Measurements from ENCODE around the gene MGA.

The MGA gene

GRCh38 chr15:41777421-41777973 lies 117.3 kb downstream of the MGA start:
- peaks cover 80% of the 10 kb centered on the region for H3K4me1 Mint-ChIP-seq (ENCODE audit: low read depth)
- peaks cover 12% of the 10 kb centered on the region for H3K36me3 Mint-ChIP-seq (ENCODE audit: low read depth)
- H3K9me3 Mint-ChIP-seq = no peaks in the 10 kb centered on the region
- H3K27ac Mint-ChIP-seq = no peak overlapping the region
- no peaks in the 10 kb centered on the region for H3K27me3 Mint-ChIP-seq
- no peak overlapping the region for H3K4me3 Mint-ChIP-seq

DNA sequence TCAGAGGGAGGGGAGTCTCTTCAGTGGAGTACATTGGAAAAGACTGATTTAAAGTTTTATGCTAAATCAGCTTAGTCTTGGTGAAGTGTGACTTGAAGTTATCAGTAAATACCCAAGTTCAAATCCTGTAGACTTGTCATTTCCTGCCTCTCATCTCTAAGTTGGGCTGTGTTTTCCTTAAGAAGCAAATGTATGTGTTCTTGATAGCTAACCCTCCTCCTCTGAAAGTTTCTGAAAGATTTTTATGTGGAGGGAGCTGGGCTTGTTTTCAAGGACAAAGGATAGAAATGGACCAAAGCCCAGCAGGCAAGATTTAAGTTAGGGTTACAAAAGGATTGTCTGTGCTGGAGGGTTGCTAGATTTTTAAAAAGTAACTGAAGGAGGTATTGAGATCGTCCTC lies 118.3 kb downstream of the MGA start:
- H3K4me3 Mint-ChIP-seq = no peak overlapping the region
- peaks cover 78% of the 10 kb centered on the region for H3K4me1 Mint-ChIP-seq (ENCODE audit: low read depth)
- H3K27ac Mint-ChIP-seq = no peak overlapping the region
- H3K36me3 Mint-ChIP-seq (ENCODE audit: low read depth) = peaks cover 15% of the 10 kb centered on the region
- no peaks in the 10 kb centered on the region for H3K9me3 Mint-ChIP-seq
- H3K27me3 Mint-ChIP-seq = no peaks in the 10 kb centered on the region

DNA sequence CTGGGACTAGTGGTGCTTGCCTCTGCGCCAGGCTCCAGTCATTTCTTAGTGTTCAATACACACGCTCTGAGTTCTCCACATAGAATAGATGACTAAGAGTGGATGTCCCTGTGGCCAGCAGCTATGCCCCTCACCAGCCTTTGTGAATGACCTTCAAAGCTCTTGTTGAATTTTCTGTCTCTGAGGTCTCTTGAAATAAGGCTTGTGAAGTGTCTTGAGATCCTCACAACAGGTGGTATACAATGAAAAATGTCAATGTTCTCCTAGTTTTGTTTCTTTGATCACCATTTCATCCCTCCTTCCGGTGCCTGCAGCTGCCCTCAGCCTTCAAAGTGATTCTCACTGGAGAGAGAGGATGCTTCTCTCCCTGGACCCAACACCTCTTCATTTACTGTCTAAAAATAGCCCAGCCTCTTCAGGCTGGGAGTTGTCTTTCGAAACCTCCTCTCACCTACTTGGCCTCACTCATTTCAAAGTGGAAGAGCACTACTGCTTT lies 119.5 kb downstream of the MGA start:
- Mint-ChIP-seq H3K27ac (peak overlapping the region; percentile 37), H3K9me3 (no peaks in the 10 kb centered on the region), H3K27me3 (no peaks in the 10 kb centered on the region), H3K4me3 (no peak overlapping the region), H3K36me3 (ENCODE audit: low read depth) (peaks cover 15% of the 10 kb centered on the region), H3K4me1 (ENCODE audit: low read depth) (peaks cover 74% of the 10 kb centered on the region)

DNA sequence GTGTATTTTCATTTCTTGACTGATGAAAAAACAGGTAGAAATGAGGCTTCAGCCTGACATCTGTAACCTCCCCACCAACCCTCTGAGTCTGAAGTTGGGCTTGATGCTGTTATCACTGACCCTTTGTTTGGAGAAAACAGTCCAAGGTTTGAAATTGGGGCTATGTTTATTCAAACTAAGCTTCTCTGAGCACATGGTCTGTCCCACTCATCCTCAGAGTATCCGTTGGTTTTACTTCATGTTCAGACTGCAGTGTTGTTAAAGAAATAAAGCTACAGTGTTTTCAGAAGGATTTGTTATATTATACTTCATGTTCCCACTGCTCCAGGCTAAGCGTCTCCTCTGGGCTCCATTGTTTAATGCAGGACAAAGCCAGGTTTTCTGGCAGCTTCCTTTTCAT lies 120.1 kb downstream of the MGA start:
- no peak overlapping the region for H3K4me3 Mint-ChIP-seq
- H3K27ac Mint-ChIP-seq = peak overlapping the region; percentile 37
- peaks cover 15% of the 10 kb centered on the region for H3K36me3 Mint-ChIP-seq (ENCODE audit: low read depth)
- H3K27me3 Mint-ChIP-seq = no peaks in the 10 kb centered on the region
- H3K9me3 Mint-ChIP-seq = no peaks in the 10 kb centered on the region
- H3K4me1 Mint-ChIP-seq (ENCODE audit: low read depth) = peaks cover 69% of the 10 kb centered on the region

GRCh38 chr15:41780727-41781126 lies 120.5 kb downstream of the MGA start:
- H3K36me3 Mint-ChIP-seq (ENCODE audit: low read depth) = peaks cover 15% of the 10 kb centered on the region
- no peak overlapping the region for H3K4me3 Mint-ChIP-seq
- H3K4me1 Mint-ChIP-seq (ENCODE audit: low read depth) = peaks cover 64% of the 10 kb centered on the region
- no peaks in the 10 kb centered on the region for H3K9me3 Mint-ChIP-seq
- H3K27me3 Mint-ChIP-seq = no peaks in the 10 kb centered on the region
- H3K27ac Mint-ChIP-seq = no peak overlapping the region

- Mint-ChIP-seq H3K27ac (peak overlapping the region; percentile 18), H3K4me3 (no peak overlapping the region), H3K27me3 (no peaks in the 10 kb centered on the region), H3K9me3 (no peaks in the 10 kb centered on the region), H3K4me1 (ENCODE audit: low read depth) (peaks cover 45% of the 10 kb centered on the region), H3K36me3 (ENCODE audit: low read depth) (peaks cover 15% of the 10 kb centered on the region)
Observed at GRCh38 chr15:41782371-41783282, 122.4 kb downstream of the MGA start.

- peaks cover 15% of the 10 kb centered on the region for H3K36me3 Mint-ChIP-seq (ENCODE audit: low read depth)
- H3K4me3 Mint-ChIP-seq = no peak overlapping the region
- H3K4me1 Mint-ChIP-seq (ENCODE audit: low read depth) = peaks cover 40% of the 10 kb centered on the region
- H3K9me3 Mint-ChIP-seq = no peaks in the 10 kb centered on the region
- no peak overlapping the region for H3K27ac Mint-ChIP-seq
- no peaks in the 10 kb centered on the region for H3K27me3 Mint-ChIP-seq
Observed at GRCh38 chr15:41783296-41783695, 123.1 kb downstream of the MGA start.

- H3K9me3 Mint-ChIP-seq = no peaks in the 10 kb centered on the region
- no peak overlapping the region for H3K4me3 Mint-ChIP-seq
- peaks cover 41% of the 10 kb centered on the region for H3K4me1 Mint-ChIP-seq (ENCODE audit: low read depth)
- no peaks in the 10 kb centered on the region for H3K27me3 Mint-ChIP-seq
- no peak overlapping the region for H3K27ac Mint-ChIP-seq
- peaks cover under 1% of the 10 kb centered on the region for H3K36me3 Mint-ChIP-seq (ENCODE audit: low read depth)
Observed at GRCh38 chr15:41788262-41788661, 128.1 kb downstream of the MGA start.

DNA sequence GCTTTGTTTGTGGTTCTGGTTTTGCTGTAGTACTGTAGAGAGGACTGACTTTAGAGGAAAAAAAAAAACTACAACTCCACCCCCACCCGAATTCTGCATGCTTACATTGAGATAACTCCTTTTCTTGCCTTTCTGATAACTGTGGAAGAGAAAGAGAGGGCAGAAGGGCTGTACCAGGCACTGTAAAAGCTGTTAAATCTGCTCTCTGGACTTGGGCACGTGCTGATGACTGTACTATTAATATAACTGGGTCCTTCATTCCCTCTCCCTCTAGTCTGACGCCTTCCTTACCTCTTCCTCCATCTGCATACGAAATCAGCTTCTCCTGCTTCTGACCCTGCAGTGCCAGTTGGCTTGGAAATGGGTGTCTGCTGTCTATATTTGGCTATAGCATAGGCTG lies 129.0 kb downstream of the MGA start:
- H3K27me3 Mint-ChIP-seq = no peaks in the 10 kb centered on the region
- H3K9me3 Mint-ChIP-seq = no peaks in the 10 kb centered on the region
- no peak overlapping the region for H3K27ac Mint-ChIP-seq
- H3K4me3 Mint-ChIP-seq = no peak overlapping the region
- no peaks in the 10 kb centered on the region for H3K36me3 Mint-ChIP-seq (ENCODE audit: low read depth)
- peaks cover 40% of the 10 kb centered on the region for H3K4me1 Mint-ChIP-seq (ENCODE audit: low read depth)

DNA sequence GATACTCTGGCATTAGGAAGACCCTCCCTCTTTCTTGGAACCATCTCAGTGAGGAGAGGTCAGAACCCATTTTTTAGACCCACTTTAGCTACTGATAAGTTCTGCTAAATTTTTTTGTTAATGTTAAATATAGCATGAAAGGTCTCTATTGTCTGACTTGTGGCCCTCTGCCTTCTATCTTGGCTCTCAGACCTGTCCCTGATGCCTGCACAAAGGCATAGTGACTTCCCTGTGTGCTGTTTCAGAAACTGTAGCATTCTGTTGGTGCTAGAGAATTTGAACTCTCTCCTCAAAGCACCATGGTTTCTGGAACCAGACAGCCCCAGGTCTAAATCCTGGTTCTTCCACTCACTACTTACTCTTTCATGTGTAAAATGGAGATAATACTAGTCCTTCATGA lies 129.5 kb downstream of the MGA start:
- Mint-ChIP-seq H3K27ac (no peak overlapping the region), H3K4me3 (no peak overlapping the region), H3K36me3 (ENCODE audit: low read depth) (no peaks in the 10 kb centered on the region), H3K9me3 (no peaks in the 10 kb centered on the region), H3K27me3 (no peaks in the 10 kb centered on the region), H3K4me1 (ENCODE audit: low read depth) (peaks cover 40% of the 10 kb centered on the region)

DNA sequence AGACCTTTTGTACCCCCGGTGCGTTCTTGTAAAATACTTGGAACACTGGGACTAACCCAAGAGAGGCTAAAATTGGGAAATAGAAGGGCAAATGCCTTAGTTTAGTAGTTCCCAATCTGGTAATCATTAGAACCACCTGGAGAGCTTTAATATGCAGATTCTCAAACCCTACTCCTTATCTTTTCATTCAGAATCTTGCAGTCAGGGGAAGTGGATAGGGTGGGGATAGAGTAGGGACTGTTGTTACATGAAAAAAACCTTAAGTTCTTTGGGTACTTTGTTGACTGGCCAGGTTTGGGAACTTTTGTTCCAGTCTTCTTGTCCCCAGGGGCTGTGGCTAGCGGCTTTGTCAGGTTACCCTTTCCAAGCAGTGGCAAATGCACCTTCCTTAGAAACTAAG lies 130.0 kb downstream of the MGA start:
- Mint-ChIP-seq H3K36me3 (ENCODE audit: low read depth) (no peaks in the 10 kb centered on the region), H3K27ac (no peak overlapping the region), H3K4me3 (no peak overlapping the region), H3K27me3 (no peaks in the 10 kb centered on the region), H3K9me3 (no peaks in the 10 kb centered on the region), H3K4me1 (ENCODE audit: low read depth) (peaks cover 42% of the 10 kb centered on the region)

DNA sequence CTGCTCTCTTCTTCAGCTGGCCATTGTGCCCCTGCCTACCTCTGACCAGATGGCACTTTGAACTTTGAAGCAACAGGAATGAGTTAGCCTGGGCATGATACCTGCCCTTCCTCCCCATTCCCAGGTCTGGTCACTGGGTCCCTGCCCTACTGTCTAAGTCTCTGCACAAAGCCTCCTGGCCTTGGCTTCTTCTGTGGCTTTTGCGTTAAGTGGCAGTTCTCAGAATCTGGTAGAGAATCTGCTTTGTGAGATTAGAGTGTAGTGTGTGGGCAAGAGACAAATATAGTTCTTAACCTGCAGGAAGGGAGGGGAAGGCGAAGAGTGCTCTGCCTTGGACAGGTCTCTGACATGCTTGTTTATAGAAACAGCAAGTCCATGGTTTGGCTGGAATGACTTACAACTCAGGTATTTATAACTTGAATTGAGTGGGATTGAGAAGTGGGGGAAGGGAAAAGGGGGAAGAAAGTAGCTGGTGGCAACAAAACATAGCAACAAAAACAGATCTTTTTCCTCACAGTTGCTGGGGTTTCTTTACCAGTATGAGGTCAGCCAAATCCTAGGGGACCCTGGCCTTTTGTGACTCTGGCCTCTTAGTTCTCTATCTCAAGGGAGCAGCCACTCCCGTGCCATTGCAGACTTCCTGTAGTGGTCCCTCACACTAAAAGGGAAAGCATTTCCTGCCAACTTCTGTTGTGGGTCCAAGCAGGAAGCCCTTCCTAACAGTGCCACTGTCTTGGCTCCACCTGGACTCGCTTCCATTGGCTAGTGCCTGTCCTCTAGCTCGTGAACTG lies 130.7 kb downstream of the MGA start:
- Mint-ChIP-seq H3K27me3 (no peaks in the 10 kb centered on the region), H3K9me3 (no peaks in the 10 kb centered on the region), H3K4me1 (ENCODE audit: low read depth) (peaks cover 48% of the 10 kb centered on the region), H3K36me3 (ENCODE audit: low read depth) (no peaks in the 10 kb centered on the region), H3K27ac (peak overlapping the region; percentile 75), H3K4me3 (no peak overlapping the region)

GRCh38 chr15:41791547-41791937 lies 131.3 kb downstream of the MGA start:
- no peaks in the 10 kb centered on the region for H3K36me3 Mint-ChIP-seq (ENCODE audit: low read depth)
- H3K27me3 Mint-ChIP-seq = no peaks in the 10 kb centered on the region
- no peak overlapping the region for H3K4me3 Mint-ChIP-seq
- peak overlapping the region; percentile 41 for H3K27ac Mint-ChIP-seq
- H3K9me3 Mint-ChIP-seq = no peaks in the 10 kb centered on the region
- peaks cover 53% of the 10 kb centered on the region for H3K4me1 Mint-ChIP-seq (ENCODE audit: low read depth)

- H3K27ac Mint-ChIP-seq = no peak overlapping the region
- H3K27me3 Mint-ChIP-seq = no peaks in the 10 kb centered on the region
- H3K36me3 Mint-ChIP-seq (ENCODE audit: low read depth) = no peaks in the 10 kb centered on the region
- peaks cover 57% of the 10 kb centered on the region for H3K4me1 Mint-ChIP-seq (ENCODE audit: low read depth)
- no peaks in the 10 kb centered on the region for H3K9me3 Mint-ChIP-seq
- no peak overlapping the region for H3K4me3 Mint-ChIP-seq
Observed at GRCh38 chr15:41792000-41792637, 131.9 kb downstream of the MGA start.

Measured in stimulated activated naive CD8-positive, alpha-beta T cell treated with anti-CD3 and anti-CD28 coated beads, Interleukin-15, Interleukin-2, amounts not matched to agents 100 ng/mL and 50 ng/mL, for 24 hours (primary cell).